ENCODE results near the gene DCXR. TPM values are rescaled to one million over a fixed set of nuclear protein-coding genes. Genes with fewer than 3 reads are reported as not detected.
A peak's percentile ranks its signal among the peaks of the same experiment; 100 is the strongest.

Gene DCXR
- total and polyA plus RNA-seq, 11 donors = 139 to 312 (median 200) TPM

DNA sequence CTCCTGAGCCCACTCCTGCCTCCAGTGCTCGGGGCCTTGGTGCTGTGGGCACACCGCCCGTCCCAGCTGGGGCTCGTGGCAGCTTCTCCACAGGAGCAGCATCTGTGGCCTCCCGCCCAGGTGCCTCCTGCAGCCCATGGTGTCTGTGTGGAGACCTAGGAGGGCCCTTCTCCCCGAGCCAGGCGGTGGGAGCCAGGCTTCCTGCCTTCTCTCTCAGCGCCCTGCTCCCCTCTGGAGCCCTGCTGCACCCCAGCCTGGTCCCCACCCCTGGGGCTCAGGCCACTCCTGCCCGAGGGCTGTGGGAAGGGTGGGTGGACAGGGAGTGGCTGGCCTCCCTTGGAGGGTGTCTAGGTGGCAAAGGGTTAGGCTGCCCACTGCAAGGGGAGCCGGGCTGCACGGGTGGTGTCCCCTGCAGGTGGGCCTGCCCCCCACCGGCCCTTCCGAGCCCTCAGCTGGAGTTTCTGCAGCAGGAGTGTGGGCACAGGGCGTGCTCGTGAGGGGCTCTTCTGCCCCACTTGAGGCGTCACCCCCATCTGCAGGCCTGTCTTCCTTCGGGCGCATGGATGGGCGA lies 25.8 kb downstream of the DCXR start:
- ATAC-seq (no peak), DNase-seq (no peak)
- intact Hi-C loops (cut with DNase I) = no loop called here
- Histone ChIP-seq H3K4me3 (no peak overlapping the region), H3K27me3 (no peaks in the 10 kb centered on the region), H3K4me1 (peaks cover 0 to 54% (median 14%) of the 10 kb centered on the region in 12 donors), H3K27ac (peak overlapping the region in 6 of 12 donors; percentile 88 to 96 (median 90)), H3K9me3 (no peaks in the 10 kb centered on the region), H3K36me3 (peaks cover 0 to 9% (median 0%) of the 10 kb centered on the region in 9 donors)
- TF ChIP-seq, protein P1, sequence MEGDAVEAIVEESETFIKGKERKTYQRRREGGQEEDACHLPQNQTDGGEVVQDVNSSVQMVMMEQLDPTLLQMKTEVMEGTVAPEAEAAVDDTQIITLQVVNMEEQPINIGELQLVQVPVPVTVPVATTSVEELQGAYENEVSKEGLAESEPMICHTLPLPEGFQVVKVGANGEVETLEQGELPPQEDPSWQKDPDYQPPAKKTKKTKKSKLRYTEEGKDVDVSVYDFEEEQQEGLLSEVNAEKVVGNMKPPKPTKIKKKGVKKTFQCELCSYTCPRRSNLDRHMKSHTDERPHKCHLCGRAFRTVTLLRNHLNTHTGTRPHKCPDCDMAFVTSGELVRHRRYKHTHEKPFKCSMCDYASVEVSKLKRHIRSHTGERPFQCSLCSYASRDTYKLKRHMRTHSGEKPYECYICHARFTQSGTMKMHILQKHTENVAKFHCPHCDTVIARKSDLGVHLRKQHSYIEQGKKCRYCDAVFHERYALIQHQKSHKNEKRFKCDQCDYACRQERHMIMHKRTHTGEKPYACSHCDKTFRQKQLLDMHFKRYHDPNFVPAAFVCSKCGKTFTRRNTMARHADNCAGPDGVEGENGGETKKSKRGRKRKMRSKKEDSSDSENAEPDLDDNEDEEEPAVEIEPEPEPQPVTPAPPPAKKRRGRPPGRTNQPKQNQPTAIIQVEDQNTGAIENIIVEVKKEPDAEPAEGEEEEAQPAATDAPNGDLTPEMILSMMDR (IDR thresholded peaks at IDR 0.05) = no peak
- no peak for TF ChIP-seq POLR2A (IDR thresholded peaks at IDR 0.05)
- WGBS, 4 donors = 93 to 98% (median 95%) methylated on average over 16 to 19 of the region's 19 CpGs

DNA sequence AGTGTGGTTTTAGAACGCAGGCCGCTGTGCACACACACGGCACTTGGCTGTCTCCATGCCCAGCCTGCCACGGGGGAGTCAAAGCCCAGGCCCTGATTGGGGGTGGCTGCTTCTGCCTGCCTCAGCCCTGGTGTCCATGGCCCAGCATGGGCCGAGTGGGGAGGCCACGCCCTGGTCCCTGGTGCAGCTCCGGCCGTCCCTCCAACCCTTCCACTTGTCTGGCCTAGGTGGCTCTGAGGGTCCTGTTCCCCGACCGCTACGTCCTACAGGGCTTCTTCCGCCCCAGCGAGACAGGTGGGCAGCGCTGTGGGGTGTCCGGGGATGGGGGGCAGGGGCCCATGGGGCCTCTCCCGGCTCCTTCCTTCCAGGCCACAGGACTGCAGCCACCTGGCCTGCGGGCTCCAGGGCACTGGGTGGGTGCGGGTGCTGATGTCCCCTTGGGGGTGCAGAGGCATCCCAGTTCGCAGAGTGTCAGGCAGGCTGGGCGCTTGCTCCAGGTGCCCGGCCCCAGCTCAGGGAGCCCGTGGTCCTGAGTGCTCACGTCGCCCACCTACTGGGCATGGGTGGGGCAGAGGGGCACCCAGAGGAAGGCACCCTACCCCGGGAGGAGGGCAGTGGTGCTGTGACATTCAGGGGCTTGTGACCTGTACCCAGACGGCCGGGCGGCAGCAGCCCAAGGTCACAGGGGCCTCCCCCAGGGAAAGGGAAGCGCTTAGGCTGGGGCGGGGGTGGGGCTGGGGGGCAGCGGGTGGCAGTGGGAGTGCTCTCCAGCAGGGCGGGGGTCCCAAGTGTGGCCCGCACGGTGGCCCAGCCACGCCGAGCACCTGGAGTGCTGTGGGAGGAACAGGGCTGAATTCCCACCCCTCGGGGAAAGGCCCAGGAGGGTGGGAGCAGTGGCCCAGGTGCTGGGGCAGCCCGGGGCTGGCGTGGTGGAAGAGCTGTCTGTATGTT lies 26.6 kb downstream of the DCXR start:
- 88 to 95% (median 93%) methylated on average over 19 to 39 of the region's 39 CpGs for WGBS, 4 donors
- intact Hi-C loops (cut with DNase I) = no loop called here
- no peaks in the 10 kb centered on the region for H3K9me3 ChIP-seq
- DNase-seq (no peak), ATAC-seq (no peak)
- TF ChIP-seq, protein P1 (IDR thresholded peaks at IDR 0.05) = no peak
- no peak for TF ChIP-seq POLR2A (IDR thresholded peaks at IDR 0.05)
- peaks cover 0 to 9% (median 0%) of the 10 kb centered on the region in 9 donors for H3K36me3 ChIP-seq
- no peak overlapping the region for H3K27ac ChIP-seq
- H3K4me3 ChIP-seq = no peak overlapping the region
- H3K27me3 ChIP-seq = no peaks in the 10 kb centered on the region
- H3K4me1 ChIP-seq = peaks cover 0 to 62% (median 18%) of the 10 kb centered on the region in 12 donors

DNA sequence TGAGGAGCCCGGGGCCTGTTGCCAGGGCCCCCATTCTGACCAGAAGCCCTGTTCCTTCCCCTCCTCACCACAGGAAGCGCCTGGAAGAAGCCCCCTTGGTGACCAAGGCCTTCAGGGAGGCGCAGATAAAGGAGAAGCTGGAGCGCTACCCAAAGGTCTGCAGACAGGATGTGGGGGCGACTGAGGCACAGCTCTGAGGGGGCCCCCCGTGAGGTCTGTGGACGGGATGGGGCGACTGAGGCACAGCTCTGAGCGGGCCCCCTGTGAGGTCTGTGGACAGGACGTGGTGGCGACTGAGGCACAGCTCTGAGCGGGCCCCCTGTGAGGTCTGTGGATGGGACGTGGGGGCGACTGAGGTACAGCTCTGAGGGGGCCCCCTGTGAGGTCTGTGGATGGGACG lies 28.1 kb downstream of the DCXR start:
- WGBS, 4 donors = 83 to 98% (median 94%) methylated on average over 11 to 15 of the region's 15 CpGs
- no peak for TF ChIP-seq POLR2A (IDR thresholded peaks at IDR 0.05)
- TF ChIP-seq, protein P1 (IDR thresholded peaks at IDR 0.05) = no peak
- intact Hi-C loops (cut with DNase I) = no loop called here
- Histone ChIP-seq H3K36me3 (peaks cover 0 to 9% (median 0%) of the 10 kb centered on the region in 9 donors), H3K27ac (peak overlapping the region in 2 of 12 donors; percentile 9 to 44), H3K4me1 (peaks cover 0 to 61% (median 18%) of the 10 kb centered on the region in 12 donors), H3K9me3 (no peaks in the 10 kb centered on the region), H3K4me3 (no peak overlapping the region), H3K27me3 (no peaks in the 10 kb centered on the region)
- DNase-seq = no peak
- no peak for ATAC-seq

DNA sequence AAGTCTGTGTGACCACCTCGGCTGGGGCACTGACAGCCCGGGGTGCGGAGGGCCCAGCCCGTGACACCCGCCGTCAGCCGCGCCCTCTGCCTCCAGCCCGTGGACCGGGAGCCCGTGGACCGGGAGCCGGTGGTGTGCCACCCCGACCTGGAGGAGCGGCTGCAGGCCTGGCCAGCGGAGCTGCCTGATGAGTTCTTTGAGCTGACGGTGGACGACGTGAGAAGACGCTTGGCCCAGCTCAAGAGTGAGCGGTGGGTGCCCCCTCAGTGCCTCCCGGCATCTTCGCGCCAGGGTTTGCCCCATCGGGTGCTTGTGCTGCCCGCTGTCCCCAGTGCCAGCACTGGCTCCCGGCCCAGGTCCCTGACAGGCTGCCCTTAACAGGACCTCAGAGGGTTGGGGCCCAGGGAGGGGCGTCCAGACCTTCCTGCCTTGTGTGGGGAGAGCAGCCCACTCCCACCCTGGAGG lies 28.5 kb downstream of the DCXR start:
- peak in 3 of 5 donors; percentile 40 to 76 (median 68) for DNase-seq
- WGBS, 4 donors = 53 to 86% (median 70%) methylated on average over 20 to 28 of the region's 28 CpGs
- Histone ChIP-seq H3K4me3 (no peak overlapping the region), H3K27ac (peak overlapping the region in 2 of 12 donors; percentile 9 to 44), H3K4me1 (peaks cover 0 to 57% (median 19%) of the 10 kb centered on the region in 12 donors), H3K36me3 (peaks cover 0 to 9% (median 0%) of the 10 kb centered on the region in 9 donors), H3K27me3 (no peaks in the 10 kb centered on the region), H3K9me3 (no peaks in the 10 kb centered on the region)
- intact Hi-C loops (cut with DNase I) = no loop called here
- no peak for TF ChIP-seq POLR2A (IDR thresholded peaks at IDR 0.05)
- TF ChIP-seq, protein P1 (IDR thresholded peaks at IDR 0.05) = no peak
- ATAC-seq = peak in 1 of 4 donors; percentile 6

All from heart left ventricle (tissue), 16 donors.